Stimulated activated effector memory CD8-positive, alpha-beta T cell treated with anti-CD3 and anti-CD28 coated beads, Interleukin-12 subunit alpha, Interleukin-12 subunit beta, amount 100 ng/mL, for 72 hours (primary cell): ENCODE measurements around the gene CS.
"Not testable (repeated sequence)": the region's sequence is repeated elsewhere in the genome, so short reads cannot be mapped to it uniquely, and the experiment has no call there.

Experiments used
- ATAC-seq: fragments of 150-1000 bp; cut with Tn5 transposase; 2 replicates; pipeline ENCODE4 v1.10.0; 2021
- DNase-seq, 2 donors: peaks; one replicate each; pipeline ENCODE4 v3.0.0; 2021 to 2022; ENCODE audit warnings: low spot score in 2 of 2
- H3K27ac Mint-ChIP-seq: one replicate; pipeline ENCODE4 v1.8.0; 2022; ENCODE audit warnings: mild to moderate bottlenecking, mixed read lengths
- H3K36me3 Mint-ChIP-seq: one replicate; pipeline ENCODE4 v1.8.0; 2022; ENCODE audit warnings: mild to moderate bottlenecking, mixed read lengths
- H3K4me1 Mint-ChIP-seq: one replicate; pipeline ENCODE4 v1.8.0; 2022; ENCODE audit warnings: mixed read lengths
- H3K4me3 Mint-ChIP-seq: one replicate; pipeline ENCODE4 v1.8.0; 2022; ENCODE audit warnings: mild to moderate bottlenecking, mixed read lengths
- H3K9me3 Mint-ChIP-seq: one replicate; pipeline ENCODE4 v1.8.0; 2022; ENCODE audit warnings: mixed read lengths

Gene CS

DNA sequence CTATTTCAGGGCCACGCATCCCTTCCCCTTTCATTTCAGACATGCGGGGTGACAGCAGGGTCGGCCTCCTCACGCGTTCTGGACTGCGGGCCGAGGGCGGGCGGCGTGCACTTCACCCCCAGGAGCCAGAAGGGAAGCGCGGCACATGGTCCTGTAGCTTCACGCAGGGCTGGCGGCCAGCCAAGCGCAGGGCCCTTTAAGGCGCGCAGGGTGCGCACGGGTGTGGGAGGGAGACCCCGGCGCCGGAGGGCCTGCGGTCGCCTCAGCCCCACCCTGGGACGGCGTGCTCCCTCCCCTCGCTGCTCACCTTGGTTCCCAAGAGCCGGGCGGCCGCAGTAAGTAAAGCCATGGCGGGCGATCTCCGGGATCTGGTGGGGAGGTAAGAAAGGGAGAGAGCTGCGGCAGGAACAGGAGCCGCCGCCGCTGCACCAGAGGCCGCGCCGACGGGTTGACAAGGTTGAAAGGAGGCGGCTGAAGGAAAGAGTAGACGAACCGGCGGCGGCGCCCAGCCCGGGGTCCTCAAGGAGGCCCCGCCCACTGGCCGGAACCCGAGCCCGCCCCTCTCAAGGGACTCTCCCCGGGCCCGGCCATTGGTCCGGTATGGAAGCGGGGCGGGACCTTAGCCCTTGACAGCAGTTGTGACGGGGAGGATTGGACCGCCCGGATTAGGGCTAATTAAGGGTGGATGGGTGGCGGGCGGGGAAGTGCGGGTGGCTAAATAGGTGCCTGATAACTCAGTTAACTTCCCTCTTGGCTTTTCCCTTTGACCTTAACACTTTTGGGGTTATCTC lies at the start of gene CS:
CS (minus strand) TSS at position 478 of the 791 bp plus-strand sequence; CDS start at position 349, 129 bp downstream.
- Mint-ChIP-seq H3K9me3 (no peaks in the 10 kb centered on the region), H3K4me3 (peak within 1 kb of the TSS; percentile 95), H3K27ac (peak within 1 kb of the TSS; percentile 93), H3K4me1 (peaks cover 55% of the 10 kb centered on the region), H3K36me3 (peaks cover 77% of the 10 kb centered on the region)
- ATAC-seq, result peak; percentile 97
- DNase-seq, result peak; percentile 90 to 98

DNA sequence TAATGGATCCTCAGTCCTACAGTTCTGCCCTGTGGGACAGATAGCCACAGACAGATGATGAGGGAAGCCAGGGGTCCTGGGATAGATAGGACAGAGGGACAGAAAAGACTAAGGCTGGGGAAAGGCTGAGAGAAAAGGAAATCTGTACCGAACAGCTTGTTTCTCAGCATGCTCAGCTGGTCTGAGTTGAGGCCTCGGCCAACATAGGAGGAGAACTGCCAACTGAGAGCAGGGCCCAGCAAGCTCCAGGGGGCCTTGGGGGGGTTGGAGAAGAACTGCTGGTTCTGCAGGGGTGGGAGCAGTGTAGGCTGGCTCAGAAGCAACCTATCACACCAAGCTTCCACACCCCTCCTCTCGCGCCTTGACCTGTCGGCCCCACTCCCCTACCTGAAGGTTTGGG lies 48.6 kb upstream of the CS start:
- Mint-ChIP-seq H3K9me3 (no peaks in the 10 kb centered on the region), H3K36me3 (peaks cover 100% of the 10 kb centered on the region), H3K4me1 (no peaks in the 10 kb centered on the region), H3K27ac (no peak overlapping the region), H3K4me3 (no peak overlapping the region)
- peak; percentile 34 for ATAC-seq
- DNase-seq, result no peak

DNA sequence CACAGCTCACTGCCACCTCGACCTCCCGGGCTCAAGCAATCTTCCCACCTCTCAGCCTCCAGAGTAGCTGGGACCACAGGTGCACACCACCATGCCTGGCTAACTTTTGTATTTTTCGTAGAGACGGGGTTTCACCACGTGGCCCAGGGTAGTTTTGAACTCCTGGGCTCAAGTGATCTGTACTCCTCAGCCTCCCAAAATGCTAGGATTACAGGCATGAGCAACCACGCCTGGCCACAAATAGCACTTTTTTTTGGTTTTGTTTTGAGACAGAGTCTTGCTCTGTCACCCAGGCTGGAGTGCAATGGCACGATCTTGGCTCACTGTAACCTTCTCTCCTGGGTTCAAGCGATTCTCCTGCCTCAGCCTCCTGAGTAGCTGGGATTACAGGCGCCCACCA lies 47.1 kb upstream of the CS start:
- H3K27ac Mint-ChIP-seq, result peak overlapping the region; percentile 75
- not testable (repeated sequence) for H3K4me3 Mint-ChIP-seq, H3K4me1 Mint-ChIP-seq, DNase-seq, H3K9me3 Mint-ChIP-seq, ATAC-seq
- H3K36me3 Mint-ChIP-seq, result peaks cover 99% of the 10 kb centered on the region

DNA sequence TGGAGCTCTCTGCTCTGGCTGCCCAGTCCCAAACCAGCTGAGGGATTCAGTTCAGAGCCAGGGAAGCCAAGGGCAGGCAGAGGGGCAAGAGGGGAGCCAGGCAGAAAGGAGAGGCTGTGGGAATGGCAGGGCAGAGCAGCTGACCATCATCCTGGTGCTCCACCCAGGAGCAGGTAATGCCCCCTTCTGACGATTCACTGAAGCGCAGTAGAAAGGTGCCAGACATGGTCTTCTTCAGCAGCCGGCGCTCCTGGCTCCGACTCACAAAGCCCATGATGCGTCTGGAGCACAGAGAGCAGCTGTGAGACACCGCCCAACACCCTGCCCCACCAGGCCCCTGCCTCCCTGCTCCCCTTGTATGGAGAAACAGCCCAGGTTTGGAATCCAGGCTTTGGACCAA lies 46.5 kb upstream of the CS start:
- Mint-ChIP-seq H3K27ac (no peak overlapping the region), H3K9me3 (no peaks in the 10 kb centered on the region), H3K36me3 (peaks cover 98% of the 10 kb centered on the region), H3K4me1 (no peaks in the 10 kb centered on the region), H3K4me3 (no peak overlapping the region)
- ATAC-seq (peak; percentile 41), DNase-seq (no peak)

DNA sequence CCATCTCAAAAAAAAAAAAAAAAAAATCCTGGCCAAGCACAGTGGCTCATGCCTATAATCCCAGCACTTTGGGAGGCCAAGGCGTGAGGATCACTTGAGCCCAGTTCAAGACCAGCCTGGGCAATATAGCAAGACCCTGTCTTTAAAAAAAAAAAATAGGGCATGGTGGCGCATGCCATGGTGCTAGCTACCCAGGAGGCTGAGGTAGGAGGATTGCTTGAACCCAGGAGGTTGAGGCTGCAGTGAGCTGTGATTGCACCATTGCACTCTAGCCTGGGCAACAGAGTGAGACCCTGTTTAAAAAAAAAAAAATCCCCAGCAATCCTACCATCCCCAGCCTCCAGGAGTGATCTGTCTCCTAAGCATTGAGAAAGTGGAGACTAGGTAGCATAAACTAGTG lies 42.2 kb upstream of the CS start:
- not testable (repeated sequence) for DNase-seq, H3K9me3 Mint-ChIP-seq, H3K4me3 Mint-ChIP-seq, ATAC-seq
- Mint-ChIP-seq H3K4me1 (peaks cover 28% of the 10 kb centered on the region), H3K27ac (peak overlapping the region; percentile 10), H3K36me3 (peaks cover 83% of the 10 kb centered on the region)

DNA sequence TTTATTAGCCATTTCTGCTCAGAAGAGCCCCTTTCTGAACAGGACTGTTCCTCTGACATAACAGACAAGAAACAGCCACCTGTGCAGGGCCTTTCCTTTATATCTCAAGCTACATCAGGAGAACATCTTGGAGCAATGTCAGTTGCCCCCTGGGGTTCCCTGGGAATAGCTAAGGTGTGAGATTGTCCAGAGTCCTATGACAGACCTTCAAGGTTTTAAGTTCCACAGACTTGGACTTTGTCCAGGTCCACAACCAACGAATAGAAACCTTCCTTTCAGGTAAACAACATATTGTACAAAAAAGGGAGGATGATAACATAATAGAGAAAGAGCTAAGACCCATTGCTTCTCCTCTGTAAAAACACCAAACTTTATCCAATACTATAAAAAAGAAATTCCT lies 41.5 kb upstream of the CS start:
- Mint-ChIP-seq H3K36me3 (peaks cover 76% of the 10 kb centered on the region), H3K27ac (peak overlapping the region; percentile 10), H3K4me1 (peaks cover 33% of the 10 kb centered on the region), H3K9me3 (no peaks in the 10 kb centered on the region), H3K4me3 (no peak overlapping the region)
- ATAC-seq, result no peak
- no peak for DNase-seq

DNA sequence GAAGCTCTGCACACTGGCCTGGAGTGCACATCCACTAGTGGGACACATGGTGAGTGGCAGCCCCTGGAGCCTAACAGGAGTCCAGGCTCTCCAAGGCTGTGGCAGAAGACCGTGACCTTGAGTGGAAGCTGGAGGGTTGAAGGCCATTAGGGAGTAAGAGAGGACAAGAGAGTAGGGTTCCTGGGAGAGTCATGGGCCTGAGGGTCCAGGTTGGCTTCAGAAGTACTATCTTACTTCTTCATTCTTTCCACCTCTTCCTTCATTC lies 39.0 kb upstream of the CS start:
- H3K4me3 Mint-ChIP-seq, result peak overlapping the region; percentile 92
- no peaks in the 10 kb centered on the region for H3K9me3 Mint-ChIP-seq
- ATAC-seq (no peak), DNase-seq (no peak)
- peaks cover 55% of the 10 kb centered on the region for H3K36me3 Mint-ChIP-seq
- H3K4me1 Mint-ChIP-seq, result peaks cover 37% of the 10 kb centered on the region
- H3K27ac Mint-ChIP-seq, result peak overlapping the region; percentile 98

DNA sequence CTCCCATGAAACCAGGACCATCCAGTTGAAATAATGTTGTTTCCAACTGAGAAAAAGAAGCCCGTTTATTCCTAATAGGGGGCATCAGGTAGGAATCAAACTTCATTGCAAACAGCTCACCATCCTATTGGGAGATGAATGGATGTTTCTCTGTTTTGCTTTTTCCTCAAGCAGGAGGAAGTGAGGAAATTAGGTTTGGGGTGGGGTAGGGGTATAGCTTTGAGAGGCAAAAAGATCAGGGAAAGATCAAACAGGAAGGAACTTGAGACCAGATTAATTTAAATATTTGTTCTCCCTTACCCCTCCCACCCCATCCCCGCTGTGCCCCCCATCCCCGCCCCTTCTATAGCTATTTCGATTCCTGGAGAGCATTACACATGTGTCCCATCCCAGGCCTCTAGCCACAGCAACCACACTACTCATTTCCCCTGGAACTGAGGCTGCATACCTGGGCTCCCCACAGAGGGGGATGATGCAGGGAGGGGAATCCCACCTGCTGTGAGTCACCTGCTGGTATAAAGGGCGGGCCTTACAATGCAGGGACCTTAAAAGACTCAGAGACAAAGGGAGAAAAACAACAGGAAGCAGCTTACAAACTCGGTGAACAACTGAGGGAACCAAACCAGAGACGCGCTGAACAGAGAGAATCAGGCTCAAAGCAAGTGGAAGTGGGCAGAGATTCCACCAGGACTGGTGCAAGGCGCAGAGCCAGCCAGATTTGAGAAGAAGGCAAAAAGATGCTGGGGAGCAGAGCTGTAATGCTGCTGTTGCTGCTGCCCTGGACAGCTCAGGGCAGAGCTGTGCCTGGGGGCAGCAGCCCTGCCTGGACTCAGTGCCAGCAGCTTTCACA lies 38.4 kb upstream of the CS start, which contains the start of gene IL23A:
IL23A (plus strand) TSS at position 577 of the 850 bp plus-strand sequence; CDS start at position 738, 161 bp downstream.
- DNase-seq (peak; percentile 58 to 89), ATAC-seq (peak; percentile 86)
- Mint-ChIP-seq H3K36me3 (peaks cover 55% of the 10 kb centered on the region), H3K27ac (peak within 1 kb of the TSS; percentile 98), H3K9me3 (no peaks in the 10 kb centered on the region), H3K4me3 (peak within 1 kb of the TSS; percentile 92), H3K4me1 (peaks cover 42% of the 10 kb centered on the region)

DNA sequence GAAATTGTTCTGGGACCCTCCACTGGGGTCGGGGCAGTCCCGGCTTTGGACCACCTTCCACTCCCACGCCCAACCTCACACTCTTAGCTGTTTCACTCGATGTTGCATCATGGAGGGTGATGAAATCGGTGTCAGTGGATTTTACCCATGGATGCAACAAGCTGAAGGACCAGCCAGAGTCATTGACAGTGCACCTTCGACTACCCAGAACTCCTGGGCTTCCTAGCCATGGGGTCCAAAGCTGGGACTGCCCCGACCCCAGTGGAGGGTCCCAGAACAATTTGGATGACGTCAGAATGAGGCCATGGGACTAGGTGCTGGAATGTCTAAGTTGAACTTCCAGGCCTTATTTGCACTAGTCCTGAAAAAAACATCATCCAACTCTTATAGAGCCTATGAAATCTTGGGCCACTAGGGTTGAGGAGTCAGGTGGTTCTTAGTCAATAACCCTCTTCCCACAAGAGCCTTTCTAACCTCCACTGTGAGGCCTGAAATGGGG lies 37.7 kb upstream of the CS start:
- peak overlapping the region; percentile 92 for H3K4me3 Mint-ChIP-seq
- no peak for ATAC-seq
- peaks cover 50% of the 10 kb centered on the region for H3K4me1 Mint-ChIP-seq

DNA sequence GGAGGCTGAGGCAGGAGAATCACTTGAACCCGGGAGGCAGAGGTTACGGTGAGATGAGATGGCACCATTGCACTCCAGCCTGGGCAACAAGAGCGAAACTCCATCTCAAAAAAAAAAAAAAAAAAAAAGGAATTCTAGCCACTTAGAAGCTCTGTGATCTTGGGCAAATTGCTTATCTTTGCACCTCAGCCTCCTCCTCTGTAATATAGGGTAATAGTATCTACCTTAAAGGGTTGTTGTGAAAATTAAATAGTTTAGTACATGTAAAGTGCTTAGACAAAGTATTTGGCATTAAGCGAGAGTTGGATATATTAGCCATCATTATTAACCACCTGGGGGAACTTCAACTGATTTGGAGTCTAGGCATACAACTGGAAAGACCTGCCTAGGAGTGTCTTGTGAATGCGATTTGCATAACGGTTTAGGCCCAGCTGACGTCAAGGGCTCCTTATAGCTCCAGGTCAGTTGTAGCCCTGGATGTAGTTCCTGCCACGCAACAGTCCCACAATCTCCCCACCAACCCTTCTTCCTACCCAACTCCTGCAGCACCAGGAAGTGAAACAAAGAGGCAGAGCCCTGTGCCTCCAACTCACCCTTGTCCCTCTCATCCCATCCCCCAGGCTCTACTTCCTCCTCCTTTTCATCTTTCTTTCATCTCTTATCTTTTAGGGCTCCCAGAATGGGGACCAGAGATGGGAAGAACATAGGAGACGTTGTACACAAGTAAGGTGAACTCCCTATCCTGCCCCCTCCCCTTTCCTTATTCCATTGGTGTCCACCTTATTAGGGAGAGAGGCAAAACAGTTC lies 36.4 kb upstream of the CS start:
- no peaks in the 10 kb centered on the region for H3K9me3 Mint-ChIP-seq
- peaks cover 54% of the 10 kb centered on the region for H3K4me1 Mint-ChIP-seq
- ATAC-seq, result no peak
- no peak for DNase-seq
- peaks cover 45% of the 10 kb centered on the region for H3K36me3 Mint-ChIP-seq
- no peak overlapping the region for H3K4me3 Mint-ChIP-seq
- H3K27ac Mint-ChIP-seq, result peak overlapping the region; percentile 53

More for the DNA sequence above, 37.7 kb upstream of the CS start:
- H3K36me3 Mint-ChIP-seq, result peaks cover 55% of the 10 kb centered on the region
- DNase-seq, result no peak
- H3K9me3 Mint-ChIP-seq, result no peaks in the 10 kb centered on the region
- peak overlapping the region; percentile 98 for H3K27ac Mint-ChIP-seq

DNA sequence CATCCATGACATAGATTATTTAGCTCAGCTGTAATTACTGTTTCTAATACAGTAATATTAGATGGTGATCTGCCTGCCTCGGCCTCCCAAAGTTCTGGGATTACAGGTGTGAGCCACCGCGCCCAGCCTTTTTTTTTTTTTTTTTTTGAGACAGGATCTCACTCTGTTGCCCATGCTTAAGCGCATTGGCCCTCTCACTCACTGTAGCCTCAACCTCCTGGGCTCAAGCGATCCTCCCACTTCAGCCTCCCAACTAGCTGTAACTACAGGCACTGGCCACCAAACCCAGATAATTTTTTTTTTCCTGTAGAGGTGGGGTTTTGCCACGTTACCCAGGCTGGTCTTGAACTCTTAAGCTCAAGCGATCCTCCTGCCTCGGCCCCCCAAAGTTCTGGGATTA lies 35.4 kb upstream of the CS start:
- ATAC-seq, H3K9me3 Mint-ChIP-seq, DNase-seq, H3K4me3 Mint-ChIP-seq: not testable (repeated sequence)
- H3K4me1 Mint-ChIP-seq, result peaks cover 59% of the 10 kb centered on the region
- peak overlapping the region; percentile 99 for H3K27ac Mint-ChIP-seq
- peaks cover 35% of the 10 kb centered on the region for H3K36me3 Mint-ChIP-seq

DNA sequence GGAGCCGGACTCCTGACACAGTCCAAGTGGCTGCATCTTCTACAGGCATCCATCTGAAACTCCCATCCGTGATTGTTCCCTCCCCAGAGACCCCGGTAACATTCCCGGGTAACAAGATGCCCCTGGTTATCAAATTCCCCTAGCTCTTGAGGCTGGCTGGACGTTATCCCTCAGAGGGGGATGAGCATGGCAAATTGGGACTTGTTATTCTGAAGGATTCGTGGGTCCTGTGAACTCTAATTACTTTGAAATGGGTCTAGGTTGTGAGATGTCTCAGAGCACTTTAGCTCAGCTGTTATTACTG lies 34.3 kb upstream of the CS start:
- H3K4me1 Mint-ChIP-seq, result peaks cover 52% of the 10 kb centered on the region
- H3K9me3 Mint-ChIP-seq, result no peaks in the 10 kb centered on the region
- DNase-seq (no peak), ATAC-seq (no peak)
- peak overlapping the region; percentile 99 for H3K27ac Mint-ChIP-seq
- peak overlapping the region; percentile 88 for H3K4me3 Mint-ChIP-seq
- peaks cover 30% of the 10 kb centered on the region for H3K36me3 Mint-ChIP-seq

DNA sequence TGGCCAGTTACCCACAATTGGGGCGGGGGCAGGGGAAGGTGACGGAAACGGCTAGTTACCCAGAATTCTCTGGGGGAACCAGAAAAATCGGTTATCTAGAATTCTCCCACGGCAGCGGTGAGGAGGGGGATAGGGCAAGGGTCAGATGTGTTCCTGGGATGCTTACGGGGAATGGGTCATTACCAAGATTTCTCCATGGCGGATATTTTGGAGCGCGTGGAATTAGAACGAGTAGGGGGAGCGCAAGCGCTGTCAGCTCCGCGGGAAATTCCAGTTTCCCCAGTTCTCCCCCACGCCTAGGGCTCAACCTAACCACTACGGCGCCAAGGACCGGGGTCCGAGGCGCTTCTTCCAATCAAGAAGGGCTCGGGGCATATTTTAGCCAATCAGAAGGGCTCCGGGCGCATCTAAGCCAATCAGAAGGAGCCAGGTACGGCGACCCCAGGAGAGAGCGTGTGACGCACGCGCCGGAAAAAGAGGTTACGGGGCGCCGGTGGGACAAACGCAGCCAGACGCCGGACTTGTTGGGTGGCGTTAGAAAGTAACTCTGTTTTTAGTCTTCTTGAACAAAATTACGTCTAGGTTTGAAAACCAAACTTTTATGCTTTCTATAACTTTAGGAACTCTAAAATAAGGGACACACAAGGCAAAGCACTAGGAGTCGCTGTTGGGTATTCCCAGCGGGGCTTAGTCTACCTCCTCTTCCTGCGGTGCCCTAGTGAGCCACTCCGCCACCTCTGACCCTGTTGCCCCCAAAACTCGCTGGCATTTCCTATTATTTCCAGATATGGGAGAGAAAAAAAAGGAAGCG lies 33.8 kb upstream of the CS start, which contains the start of gene PAN2:
PAN2 (minus strand) TSS at position 322 of the 811 bp plus-strand sequence. CDS start 906 bp downstream, outside the sequence.
- Mint-ChIP-seq H3K9me3 (no peaks in the 10 kb centered on the region), H3K4me1 (peaks cover 46% of the 10 kb centered on the region), H3K27ac (peak within 1 kb of the TSS; percentile 99), H3K4me3 (peak within 1 kb of the TSS; percentile 88), H3K36me3 (peaks cover 24% of the 10 kb centered on the region)
- ATAC-seq, result peak; percentile 95
- DNase-seq, result peak; percentile 79 to 96

DNA sequence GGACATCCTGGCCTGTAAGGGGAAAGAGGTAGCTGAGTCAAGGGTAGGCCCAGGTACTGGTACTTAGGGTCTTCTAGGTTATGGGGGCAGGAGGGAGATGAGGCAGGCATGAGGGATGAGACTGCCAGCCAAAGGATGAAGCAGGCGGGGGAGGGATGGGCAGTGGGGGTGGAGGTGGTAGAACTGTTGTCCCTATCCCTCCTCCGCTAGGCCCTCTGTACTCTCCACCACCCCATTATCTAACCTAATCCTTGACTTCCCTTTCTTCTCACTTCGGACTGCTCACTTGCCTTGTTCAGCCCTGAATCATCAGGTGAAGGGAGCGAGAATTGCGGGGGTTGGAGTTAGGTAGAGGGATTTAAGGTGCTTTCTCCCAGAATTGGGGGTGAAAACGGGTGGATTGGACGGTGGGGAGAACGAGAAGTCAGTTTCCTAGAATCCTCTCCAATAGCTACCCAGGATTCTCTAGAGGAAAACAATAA lies 33.1 kb upstream of the CS start:
- peaks cover 40% of the 10 kb centered on the region for H3K4me1 Mint-ChIP-seq
- H3K36me3 Mint-ChIP-seq, result peaks cover 18% of the 10 kb centered on the region
- DNase-seq (no peak), ATAC-seq (peak; percentile 48)
- peak overlapping the region; percentile 99 for H3K27ac Mint-ChIP-seq
- H3K9me3 Mint-ChIP-seq, result no peaks in the 10 kb centered on the region
- peak overlapping the region; percentile 88 for H3K4me3 Mint-ChIP-seq
